Measurements from ENCODE around the gene ITGB4.

ITGB4 gene

GRCh38 chr17:75803883-75804282 is 82.6 kb downstream of the ITGB4 start:
- no peak for DNase-seq

- DNase-seq: no peak
Measured at GRCh38 chr17:75806822-75807500, 85.7 kb downstream of the ITGB4 start.
